Activated naive CD4-positive, alpha-beta T cell treated with anti-CD3 and anti-CD28 coated beads for 36 hours (primary cell): ENCODE data around the gene ITGA11. TPM values are rescaled to one million over a fixed set of nuclear protein-coding genes. Genes with fewer than 3 reads are reported as not detected.
A peak's percentile ranks its signal among the peaks of the same experiment; 100 is the strongest.

Source experiments
- CTCF ChIA-PET: fragments of 350-600 bp; sonication (Branson Sonifier 250); formaldehyde crosslinking; loops from one replicate; lab custom pipeline; 2021; ENCODE audit warnings: antibody characterized with exemption; lab: Charles Lee
- DNase-seq: peaks from one replicate; pipeline ENCODE4 v3.0.0-alpha.2; 2020
- H3K27ac Mint-ChIP-seq: one replicate; pipeline ENCODE4 v1.8.0; 2021; ENCODE audit warnings: mild to moderate bottlenecking, mixed read lengths
- H3K27me3 Mint-ChIP-seq: one replicate; pipeline ENCODE4 v1.8.0; 2021; ENCODE audit warnings: low read depth, mixed read lengths
- H3K36me3 Mint-ChIP-seq: one replicate; pipeline ENCODE4 v1.8.0; 2021; ENCODE audit warnings: low read depth, mixed read lengths
- H3K4me1 Mint-ChIP-seq: one replicate; pipeline ENCODE4 v1.8.0; 2021; ENCODE audit warnings: low read depth, mixed read lengths
- H3K4me3 Mint-ChIP-seq: one replicate; pipeline ENCODE4 v1.8.0; 2021; ENCODE audit warnings: mild to moderate bottlenecking, moderate library complexity, mixed read lengths
- H3K9me3 Mint-ChIP-seq: one replicate; pipeline ENCODE4 v1.8.0; 2021; ENCODE audit warnings: mixed read lengths
- intact Hi-C: fragments of 100-400 bp; cut with micrococcal nuclease; formaldehyde crosslinking; loops from one replicate; pipeline ENCODE4 v1.15.1; 2023
- total RNA-seq, 2 experiments: library from RNA; stranded (reverse); gene quantifications; one replicate each; pipeline ENCODE4 v1.2.3, GENCODE V29; 2021

The ITGA11 gene
- total RNA-seq, 2 experiments from 2014 or later = 0.02 to 0.12 TPM

DNA sequence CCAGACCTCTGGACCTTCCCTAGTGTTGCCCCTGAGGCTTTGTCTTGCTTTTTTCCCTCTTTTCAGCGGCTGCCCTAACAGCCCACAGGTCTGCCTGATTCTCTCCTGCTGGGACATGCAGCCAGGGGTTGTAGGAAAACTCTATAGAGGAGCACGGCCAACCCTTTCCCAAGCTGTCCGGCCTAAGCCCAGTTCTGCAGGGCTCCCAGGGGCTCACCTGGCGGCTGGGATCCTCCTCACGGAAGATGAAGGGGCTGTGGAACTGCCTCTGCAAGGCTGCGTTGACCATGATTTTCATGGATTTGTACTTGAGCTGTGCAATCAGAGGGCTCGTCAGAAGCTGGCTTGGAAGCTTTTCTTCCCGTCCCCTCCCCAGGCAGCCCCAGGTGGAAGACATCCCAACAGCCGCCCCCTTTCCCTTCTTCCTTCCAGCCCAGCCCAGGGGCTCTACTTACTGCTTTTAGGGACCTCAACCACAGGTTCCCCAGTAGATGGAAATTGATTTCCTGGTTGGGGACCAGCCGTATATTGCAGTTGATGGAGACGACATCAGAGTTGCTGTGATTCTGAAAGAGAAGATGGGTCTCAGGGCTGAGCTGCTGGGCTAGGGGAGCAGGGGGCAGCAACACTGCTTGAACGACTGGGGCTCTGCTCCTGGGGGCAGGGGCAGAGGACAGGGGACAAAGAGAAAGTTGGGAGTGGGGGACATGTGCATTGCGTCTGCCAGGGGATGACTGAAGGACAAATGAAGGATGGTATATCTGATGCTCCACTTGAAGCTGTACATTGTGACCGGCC is 124.6 kb downstream of the ITGA11 start:
- peaks cover 9% of the 10 kb centered on the region for H3K4me1 Mint-ChIP-seq
- no peak overlapping the region for H3K4me3 Mint-ChIP-seq
- no peak for DNase-seq
- H3K27ac Mint-ChIP-seq = no peak overlapping the region
- no peaks in the 10 kb centered on the region for H3K36me3 Mint-ChIP-seq
- H3K9me3 Mint-ChIP-seq = no peaks in the 10 kb centered on the region
- H3K27me3 Mint-ChIP-seq = no peaks in the 10 kb centered on the region
- CTCF ChIA-PET = interaction anchor here (0.8 to 3.1 kb wide), 31 partner anchors 8 to 569 kb away, joined by 3 to 85 read pairs (median 5); partner anchors contain the start of gene FEM1B
- intact Hi-C loops = loop anchor here (2.0 to 10.0 kb wide), 3 partner anchors 231 to 443 kb away; no protein-coding TSS in a partner anchor

DNA sequence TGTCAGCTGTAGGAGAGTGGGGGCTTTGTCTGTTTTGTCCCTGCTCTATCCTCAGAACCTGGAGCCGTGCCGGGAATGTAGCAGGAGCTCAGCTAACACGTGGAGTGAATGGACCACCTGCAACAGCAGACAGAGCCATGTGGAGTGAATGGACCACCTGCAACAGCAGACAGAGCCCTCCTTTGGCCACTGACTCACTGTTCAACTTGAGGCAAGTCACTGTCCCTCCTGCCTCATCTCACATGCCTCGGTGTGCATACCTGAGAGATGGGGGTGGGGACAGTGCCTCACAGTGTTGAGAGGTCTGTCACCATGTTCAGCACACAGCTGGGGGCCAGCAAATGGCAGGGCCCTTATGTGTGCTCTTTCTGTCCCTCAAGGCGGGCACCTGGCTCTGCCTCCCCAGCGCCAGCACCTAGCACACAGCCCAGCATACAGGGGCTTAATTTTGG is 126.5 kb downstream of the ITGA11 start:
- no peak overlapping the region for H3K27ac Mint-ChIP-seq
- H3K4me1 Mint-ChIP-seq = peaks cover 14% of the 10 kb centered on the region
- CTCF ChIA-PET = interaction anchor here (0.6 to 3.1 kb wide), 11 partner anchors 14 to 370 kb away, joined by 3 to 85 read pairs (median 5); no protein-coding TSS in a partner anchor
- no peak for DNase-seq
- intact Hi-C loops = loop anchor here (5.0 to 10.0 kb wide), 2 partner anchors 247 to 441 kb away; no protein-coding TSS in a partner anchor
- H3K36me3 Mint-ChIP-seq = no peaks in the 10 kb centered on the region
- no peaks in the 10 kb centered on the region for H3K9me3 Mint-ChIP-seq
- H3K4me3 Mint-ChIP-seq = no peak overlapping the region
- no peaks in the 10 kb centered on the region for H3K27me3 Mint-ChIP-seq

DNA sequence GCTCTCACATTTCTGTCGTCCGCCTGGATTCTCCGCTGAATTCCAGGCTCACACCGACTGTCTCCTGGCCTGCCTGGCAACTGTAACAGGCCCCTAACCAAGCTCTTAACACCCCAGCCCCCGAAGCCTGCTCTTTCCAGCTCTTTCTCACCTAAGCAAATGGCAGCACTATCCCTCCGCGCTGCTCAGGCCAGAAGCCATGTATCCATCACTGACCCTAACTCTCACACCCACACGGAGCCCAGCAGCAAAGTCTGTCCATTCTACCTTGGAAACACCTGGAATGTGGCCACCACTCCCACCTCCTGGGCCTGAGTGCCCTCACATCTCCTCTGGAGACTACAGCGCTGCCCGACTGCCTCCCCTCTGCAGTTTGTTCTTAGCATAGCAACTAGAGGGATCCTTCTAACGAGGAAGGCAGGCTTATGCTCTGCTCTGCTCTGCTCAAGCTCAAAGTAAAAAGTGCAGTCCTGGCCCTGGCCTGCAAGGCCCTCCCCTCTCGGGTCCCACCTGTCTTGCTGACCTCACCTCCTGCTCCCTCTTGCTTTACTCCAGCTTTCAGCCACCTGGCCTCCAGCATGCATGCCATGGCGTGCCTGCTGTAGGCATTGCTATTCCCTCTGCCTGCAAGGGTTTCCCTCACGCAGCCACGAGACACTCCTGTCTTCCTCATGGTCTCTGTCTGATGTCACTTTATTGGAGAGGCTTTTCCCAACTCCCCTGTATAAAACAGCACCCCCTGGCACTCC is 127.2 kb downstream of the ITGA11 start:
- no peak for DNase-seq
- CTCF ChIA-PET = interaction anchor here (0.6 to 3.1 kb wide), 3 partner anchors 47 to 52 kb away, joined by 3 to 84 read pairs (median 3); no protein-coding TSS in a partner anchor
- Mint-ChIP-seq H3K4me1 (peaks cover 14% of the 10 kb centered on the region), H3K9me3 (no peaks in the 10 kb centered on the region), H3K4me3 (no peak overlapping the region), H3K27me3 (no peaks in the 10 kb centered on the region), H3K36me3 (no peaks in the 10 kb centered on the region), H3K27ac (no peak overlapping the region)
- intact Hi-C loops = loop anchor here (5.0 to 10.0 kb wide), 2 partner anchors 248 to 440 kb away; no protein-coding TSS in a partner anchor

DNA sequence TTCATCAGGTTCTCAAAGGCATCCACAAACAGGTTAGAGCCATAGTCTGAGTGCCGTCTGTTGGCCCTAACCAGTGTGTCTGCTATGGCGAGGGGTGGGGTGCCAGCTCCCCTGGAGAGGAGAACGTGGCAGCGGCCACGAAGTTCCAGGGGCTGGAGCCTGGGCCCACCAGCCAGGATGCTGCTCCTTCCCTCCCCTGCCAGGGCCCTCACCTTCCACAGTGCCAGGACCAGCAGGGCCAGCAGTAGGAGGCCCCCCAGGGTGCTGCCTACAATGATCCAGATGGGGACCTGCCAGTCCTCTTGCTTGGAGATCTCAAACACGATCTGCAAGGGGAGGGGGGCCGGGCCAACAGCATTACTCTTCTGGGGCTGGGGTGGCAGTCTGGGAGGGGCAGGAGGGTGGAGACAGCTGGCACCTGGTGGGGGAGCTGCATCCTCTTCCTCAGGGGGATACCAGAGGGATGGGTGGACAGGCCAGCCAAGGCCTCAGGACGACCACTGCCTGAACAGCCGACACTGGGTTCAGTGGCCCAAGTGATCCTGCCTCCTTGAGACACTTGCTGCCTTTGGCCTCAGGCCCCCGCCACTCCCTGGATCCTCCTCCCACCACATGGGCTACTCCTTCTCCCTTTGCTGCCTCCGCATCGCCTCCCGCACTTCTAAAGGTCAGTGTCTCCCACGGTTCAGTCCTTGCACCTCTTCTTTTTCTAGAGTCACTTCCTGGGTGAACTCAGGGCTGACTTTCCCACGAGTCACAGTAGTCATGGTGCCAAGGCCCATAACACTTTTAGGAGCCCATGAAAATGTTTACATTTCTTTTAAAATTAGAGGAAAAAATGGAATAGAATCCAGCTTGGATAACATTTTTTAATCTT is 128.2 kb downstream of the ITGA11 start:
- no peak for DNase-seq
- H3K4me1 Mint-ChIP-seq = peaks cover 23% of the 10 kb centered on the region
- H3K36me3 Mint-ChIP-seq = no peaks in the 10 kb centered on the region
- H3K4me3 Mint-ChIP-seq = no peak overlapping the region
- no peaks in the 10 kb centered on the region for H3K9me3 Mint-ChIP-seq
- CTCF ChIA-PET = interaction anchor here (0.6 to 3.1 kb wide), 6 partner anchors 47 to 434 kb away, joined by 3 to 84 read pairs (median 3); no protein-coding TSS in a partner anchor
- H3K27me3 Mint-ChIP-seq = no peaks in the 10 kb centered on the region
- no peak overlapping the region for H3K27ac Mint-ChIP-seq
- intact Hi-C loops = loop anchor here (10.0 kb wide), 1 partner anchor 439 kb away; no protein-coding TSS in a partner anchor

DNA sequence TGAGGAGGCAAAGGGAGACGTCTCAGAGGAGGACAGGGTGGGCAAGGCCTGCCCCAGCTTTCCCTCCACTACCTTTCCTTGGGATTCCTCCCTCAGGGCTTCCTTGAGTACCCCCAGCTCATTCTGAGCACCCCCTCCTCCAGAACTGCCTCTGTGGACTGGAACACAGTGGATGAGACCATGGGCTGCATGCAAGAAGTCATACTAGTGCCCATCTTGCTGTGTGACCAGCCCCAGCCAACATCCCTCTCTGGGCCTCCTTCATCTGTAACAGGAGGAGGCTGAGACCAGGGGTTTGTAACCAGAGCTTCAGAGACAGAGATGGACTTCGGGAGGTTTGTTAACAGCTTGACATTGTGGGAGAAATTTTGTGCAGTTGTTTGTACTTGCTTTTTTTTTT is 128.8 kb downstream of the ITGA11 start:
- H3K27ac Mint-ChIP-seq = no peak overlapping the region

DNA sequence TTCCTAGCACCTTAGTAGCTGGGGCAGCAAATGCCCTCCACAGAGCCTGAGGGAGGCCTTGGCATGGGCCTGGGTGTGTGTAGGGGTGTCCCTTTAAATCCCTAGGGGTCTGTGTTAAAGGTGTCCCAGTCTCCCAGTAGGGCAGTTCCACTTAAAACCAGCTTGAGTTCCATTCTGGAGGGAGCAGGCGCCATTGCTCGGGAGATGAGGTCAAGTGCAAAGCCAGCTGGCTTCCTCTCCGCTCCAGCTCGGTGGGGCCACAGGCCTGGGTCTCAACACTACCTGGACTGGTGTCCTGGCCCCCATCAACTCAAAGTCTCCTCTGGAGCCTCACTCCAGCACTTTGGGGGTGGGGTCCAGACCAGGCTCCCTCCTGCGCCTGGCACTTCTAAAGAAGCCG is 129.2 kb downstream of the ITGA11 start:
- DNase-seq = no peak
- Mint-ChIP-seq H3K27ac (no peak overlapping the region), H3K4me1 (peaks cover 32% of the 10 kb centered on the region), H3K27me3 (no peaks in the 10 kb centered on the region), H3K36me3 (no peaks in the 10 kb centered on the region), H3K9me3 (no peaks in the 10 kb centered on the region), H3K4me3 (no peak overlapping the region)
- intact Hi-C loops = loop anchor here (10.0 kb wide), 1 partner anchor 438 kb away; no protein-coding TSS in a partner anchor
- CTCF ChIA-PET = interaction anchor here (0.8 to 1.5 kb wide), 3 partner anchors 49 to 435 kb away, joined by 3 to 12 read pairs (median 3); no protein-coding TSS in a partner anchor

More for the DNA sequence above, 128.8 kb downstream of the ITGA11 start:
- Mint-ChIP-seq H3K4me3 (no peak overlapping the region), H3K4me1 (peaks cover 28% of the 10 kb centered on the region), H3K36me3 (no peaks in the 10 kb centered on the region), H3K27me3 (no peaks in the 10 kb centered on the region), H3K9me3 (no peaks in the 10 kb centered on the region)
- intact Hi-C loops = loop anchor here (10.0 kb wide), 1 partner anchor 438 kb away; no protein-coding TSS in a partner anchor
- no peak for DNase-seq
- CTCF ChIA-PET = interaction anchor here (0.8 to 1.5 kb wide), 3 partner anchors 50 to 435 kb away, joined by 3 to 12 read pairs (median 3); no protein-coding TSS in a partner anchor

DNA sequence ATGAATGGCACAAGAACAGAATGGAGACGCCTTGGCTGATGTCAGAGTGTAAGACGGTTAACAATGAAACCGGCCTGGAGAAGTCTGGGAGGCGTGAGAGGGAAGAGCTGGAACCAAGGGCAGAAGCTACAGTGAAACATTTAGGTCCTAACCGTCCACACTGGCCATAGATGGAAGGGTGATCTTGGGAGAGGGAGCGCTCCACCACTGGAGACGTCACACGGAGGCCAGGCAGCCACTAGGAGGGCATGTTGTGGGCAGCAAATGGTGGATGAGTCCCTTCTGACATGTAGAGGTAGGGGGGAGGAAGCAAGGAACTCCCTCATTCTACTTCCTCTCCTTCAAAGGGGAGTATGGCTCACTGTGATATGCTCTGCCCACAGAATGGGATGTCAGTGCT is 130.7 kb downstream of the ITGA11 start:
- H3K9me3 Mint-ChIP-seq = no peaks in the 10 kb centered on the region

DNA sequence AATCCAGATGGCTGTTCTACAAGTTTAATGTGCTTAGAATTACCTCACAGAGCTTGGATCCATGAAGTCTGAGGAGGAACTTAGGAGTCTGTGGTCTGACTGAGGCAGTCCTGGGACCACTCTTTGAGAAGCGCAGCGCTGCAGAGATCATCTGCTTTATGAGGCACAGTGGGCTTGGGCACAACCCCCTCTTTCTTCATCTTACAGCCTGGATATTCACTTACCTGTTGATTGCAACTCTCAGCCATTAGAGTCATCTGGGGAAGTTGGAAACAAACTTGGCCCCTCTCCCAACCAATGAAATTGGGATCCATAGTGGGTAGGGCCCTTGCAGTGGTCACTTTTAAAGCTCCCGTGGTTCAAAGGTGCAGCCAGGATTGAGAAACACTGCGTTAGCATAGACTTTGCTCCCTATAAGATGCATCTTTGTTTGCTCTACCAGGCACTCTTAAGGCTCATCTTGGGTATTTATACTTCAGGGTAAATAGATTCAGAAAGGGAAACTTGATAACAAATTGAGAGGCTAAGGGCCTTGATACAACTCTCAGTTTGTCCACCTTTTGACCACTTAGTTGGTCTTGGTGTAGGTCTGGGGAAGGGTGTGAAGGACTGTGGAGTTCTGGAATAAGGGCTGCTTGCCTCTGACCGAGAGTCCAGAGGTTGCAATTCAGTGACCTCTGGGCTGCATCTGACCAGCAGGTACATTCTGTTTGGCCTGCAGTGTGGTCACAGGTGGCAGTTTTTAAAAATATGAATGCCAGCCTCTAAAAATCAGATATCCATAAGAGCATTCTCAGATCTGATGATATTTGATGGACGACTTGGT is 131.6 kb downstream of the ITGA11 start:
- intact Hi-C loops = loop anchor here (10.0 kb wide), 1 partner anchor 436 kb away; no protein-coding TSS in a partner anchor
- Mint-ChIP-seq H3K36me3 (peaks cover 4% of the 10 kb centered on the region), H3K4me3 (no peak overlapping the region), H3K27ac (no peak overlapping the region), H3K27me3 (no peaks in the 10 kb centered on the region), H3K4me1 (peaks cover 25% of the 10 kb centered on the region), H3K9me3 (no peaks in the 10 kb centered on the region)
- CTCF ChIA-PET = interaction anchor here (0.6 to 3.1 kb wide), 2 partner anchors 11 to 47 kb away, joined by 3 to 16 read pairs; no protein-coding TSS in a partner anchor
- no peak for DNase-seq

More for the DNA sequence above, 130.7 kb downstream of the ITGA11 start:
- Mint-ChIP-seq H3K4me3 (no peak overlapping the region), H3K36me3 (peaks cover 4% of the 10 kb centered on the region), H3K27me3 (no peaks in the 10 kb centered on the region), H3K27ac (no peak overlapping the region), H3K4me1 (peaks cover 28% of the 10 kb centered on the region)
- no peak for DNase-seq
- intact Hi-C loops = loop anchor here (10.0 kb wide), 1 partner anchor 436 kb away; no protein-coding TSS in a partner anchor
- CTCF ChIA-PET = no interaction called here

DNA sequence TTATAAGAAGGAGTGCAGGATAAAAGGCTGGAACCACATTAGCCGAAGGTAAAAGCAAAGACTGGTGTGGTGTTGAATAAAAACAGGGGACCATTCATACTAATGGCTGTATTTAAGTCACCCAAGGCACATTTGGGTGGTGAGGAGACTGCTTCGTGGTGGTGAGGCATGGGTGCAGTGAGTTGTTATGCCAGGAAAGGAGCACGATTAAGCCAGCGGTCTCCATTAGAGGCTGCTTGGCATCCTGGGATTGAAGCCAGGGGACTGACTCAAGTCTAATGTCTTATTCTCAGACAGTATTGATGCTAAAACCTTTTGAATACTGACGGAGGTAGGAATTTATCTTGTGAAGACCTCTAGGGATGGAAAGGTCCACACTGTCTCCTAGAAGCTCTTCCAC is 132.5 kb downstream of the ITGA11 start:
- Mint-ChIP-seq H3K27ac (no peak overlapping the region), H3K4me3 (peak overlapping the region; percentile 16), H3K36me3 (peaks cover 4% of the 10 kb centered on the region), H3K4me1 (peaks cover 25% of the 10 kb centered on the region), H3K27me3 (no peaks in the 10 kb centered on the region), H3K9me3 (no peaks in the 10 kb centered on the region)
- no peak for DNase-seq
- CTCF ChIA-PET = interaction anchor here (3.1 kb wide), 1 partner anchor 46 kb away, joined by 16 read pairs; no protein-coding TSS in a partner anchor
- intact Hi-C loops = loop anchor here (2.0 kb wide), 1 partner anchor 47 kb away; no protein-coding TSS in a partner anchor

DNA sequence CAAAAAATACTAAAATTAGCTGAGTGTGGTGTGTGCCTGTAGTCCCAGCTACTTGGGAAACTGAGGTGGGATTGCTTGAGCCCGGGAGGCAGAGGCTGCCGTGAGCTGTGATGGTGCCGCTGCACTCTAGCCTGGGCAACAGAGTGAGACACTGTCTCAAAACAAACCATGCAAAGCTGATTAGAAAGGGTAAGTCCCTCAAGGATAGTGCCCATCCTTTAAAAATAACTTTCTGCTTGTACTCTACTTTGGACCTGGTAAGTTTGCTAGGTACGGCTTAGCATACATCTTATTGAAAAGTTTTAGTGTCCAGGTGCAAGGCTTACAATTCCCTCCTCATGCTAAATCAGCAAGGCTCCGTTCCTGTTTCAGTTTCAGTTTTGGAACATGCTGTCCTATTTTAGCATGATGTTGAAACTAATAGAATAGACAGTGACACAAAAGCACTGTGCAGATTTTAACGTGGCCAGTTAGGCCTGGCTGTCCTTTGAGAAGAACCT is 133.0 kb downstream of the ITGA11 start:
- no peaks in the 10 kb centered on the region for H3K27me3 Mint-ChIP-seq
- H3K36me3 Mint-ChIP-seq = peaks cover 5% of the 10 kb centered on the region
- H3K9me3 Mint-ChIP-seq = no peaks in the 10 kb centered on the region
- peak overlapping the region; percentile 64 for H3K4me3 Mint-ChIP-seq
- intact Hi-C loops = loop anchor here (2.0 kb wide), 1 partner anchor 46 kb away; no protein-coding TSS in a partner anchor
- peak overlapping the region; percentile 65 for H3K27ac Mint-ChIP-seq
- CTCF ChIA-PET = interaction anchor here (0.7 to 3.1 kb wide), 5 partner anchors 8 to 530 kb away, joined by 3 to 16 read pairs (median 5); no protein-coding TSS in a partner anchor
- peaks cover 25% of the 10 kb centered on the region for H3K4me1 Mint-ChIP-seq
- DNase-seq = peak; percentile 30
